ENCODE data around the gene LRRC15.

LRRC15 gene
- 0 reads per million in 4 experiments for total RNA-seq

- DNase-seq: no peak
These were observed at the start of gene LRRC15 for GRCh38 chr3:194369522-194370279. LRRC15 (minus strand) TSS chr3:194369743; CDS start chr3:194361043, 8,700 bp downstream.

- DNase-seq: no peak
These were observed 49.1 kb upstream of the LRRC15 start for GRCh38 chr3:194418671-194419070.

- no peak for DNase-seq
These were observed 37.9 kb upstream of the LRRC15 start for GRCh38 chr3:194407423-194407822.

GRCh38 chr3:194405766-194406165, 36.2 kb upstream of the LRRC15 start:
- DNase-seq: no peak

GRCh38 chr3:194404365-194405140, 35.0 kb upstream of the LRRC15 start:
- DNase-seq: peak; percentile 15

GRCh38 chr3:194401868-194402329, 32.4 kb upstream of the LRRC15 start:
- no peak for DNase-seq

GRCh38 chr3:194401346-194401745, 31.8 kb upstream of the LRRC15 start:
- no peak for DNase-seq

GRCh38 chr3:194399874-194400411, 30.4 kb upstream of the LRRC15 start:
- DNase-seq: no peak

GRCh38 chr3:194399166-194399565, 29.6 kb upstream of the LRRC15 start, which contains the start of gene GP5:
GP5 (minus strand) TSS chr3:194399266; CDS start chr3:194398282, 984 bp downstream.
- DNase-seq: no peak

- peak; percentile 13 for DNase-seq
These were observed 28.3 kb upstream of the LRRC15 start for GRCh38 chr3:194397757-194398312.

- DNase-seq: peak; percentile 14
These were observed 27.6 kb upstream of the LRRC15 start for GRCh38 chr3:194396859-194397756.

GRCh38 chr3:194396539-194396858, 27.0 kb upstream of the LRRC15 start:
- DNase-seq: no peak

- DNase-seq: peak; percentile 42
These were observed 26.4 kb upstream of the LRRC15 start for GRCh38 chr3:194395778-194396538.

- no peak for DNase-seq
These were observed 25.7 kb upstream of the LRRC15 start for GRCh38 chr3:194395212-194395611.

GRCh38 chr3:194392576-194392975, 23.0 kb upstream of the LRRC15 start:
- no peak for DNase-seq

- DNase-seq: no peak
These were observed 21.3 kb upstream of the LRRC15 start for GRCh38 chr3:194390835-194391234.

GRCh38 chr3:194389269-194389668, 19.7 kb upstream of the LRRC15 start:
- no peak for DNase-seq

- no peak for DNase-seq
These were observed 18.4 kb upstream of the LRRC15 start for GRCh38 chr3:194387926-194388418.

GRCh38 chr3:194387276-194387675, 17.7 kb upstream of the LRRC15 start:
- no peak for DNase-seq

- no peak for DNase-seq
These were observed 17.1 kb upstream of the LRRC15 start for GRCh38 chr3:194386648-194387047.

- no peak for DNase-seq
These were observed 16.5 kb upstream of the LRRC15 start for GRCh38 chr3:194386066-194386465.

Measured in effector CD8-positive, alpha-beta T cell (primary cell).